Caco-2 (cell line): Measurements from ENCODE around the gene DGKG. TPM values are rescaled to one million over a fixed set of nuclear protein-coding genes. Genes with fewer than 3 reads are reported as not detected.

Experiments used
- BruUV-seq: library from RNA; stranded (reverse); fragments of 400-500 nt; replicated peaks from 2 replicates; lab custom pipeline; 2021; lab: Mats Ljungman, UMichigan
- CTCF ChIA-PET: fragments of 300-600 bp; sonication (Branson Sonifier 250); formaldehyde crosslinking; loops from one replicate; lab custom pipeline; 2022; ENCODE audit warnings: antibody characterized with exemption; lab: Charles Lee
- POLR2A ChIA-PET: fragments of 300-600 bp; sonication (Branson Sonifier 250); formaldehyde crosslinking; loops from one replicate; lab custom pipeline; 2022; ENCODE audit warnings: antibody characterized with exemption; lab: Charles Lee
- DNase-seq, 2 experiments: peaks; one replicate each; pipeline versions ENCODE4 v3.0.0 to v3.0.0-alpha.2; 2020 to 2022
- H3K27me3 ChIP-seq: replicated peaks from 2 replicates; pipeline ENCODE4 v1.6.0; 2011; ENCODE audit warnings: low read length; ENCODE audit not compliant: control insufficient read depth, insufficient read depth
- H3K36me3 ChIP-seq: 2 replicates; pipeline ENCODE4 v1.5.1; 2011; ENCODE audit warnings: low read length; ENCODE audit not compliant: control insufficient read depth, insufficient read depth
- H3K4me1 ChIP-seq: fragments of 250-450 bp; sonication (Bioruptor Pico); 2 replicates; pipeline ENCODE4 v1.5.1; 2020; ENCODE audit warnings: mild to moderate bottlenecking
- H3K4me3 ChIP-seq: 2 replicates; pipeline ENCODE4 v1.5.1; 2011; ENCODE audit warnings: low read depth, mild to moderate bottlenecking, control low read depth, low read length
- H3K9me3 ChIP-seq: fragments of 250-450 bp; sonication (Bioruptor Pico); 2 replicates; pipeline ENCODE4 v1.5.1; 2020; ENCODE audit warnings: mild to moderate bottlenecking, moderate library complexity
- H3K27ac Mint-ChIP-seq: one replicate; pipeline ENCODE4 v1.8.0; 2022; ENCODE audit warnings: mixed read lengths; ENCODE audit not compliant: unreplicated experiment
- H3K27me3 Mint-ChIP-seq: one replicate; pipeline ENCODE4 v1.8.0; 2022; ENCODE audit warnings: mixed read lengths; ENCODE audit not compliant: insufficient read depth, unreplicated experiment
- H3K36me3 Mint-ChIP-seq: one replicate; pipeline ENCODE4 v1.8.0; 2022; ENCODE audit warnings: mild to moderate bottlenecking, mixed read lengths; ENCODE audit not compliant: insufficient read depth, unreplicated experiment
- H3K4me1 Mint-ChIP-seq: one replicate; pipeline ENCODE4 v1.8.0; 2022; ENCODE audit warnings: low read depth, mixed read lengths; ENCODE audit not compliant: unreplicated experiment
- H3K4me3 Mint-ChIP-seq: one replicate; pipeline ENCODE4 v1.8.0; 2022; ENCODE audit warnings: mild to moderate bottlenecking, moderate library complexity, mixed read lengths; ENCODE audit not compliant: unreplicated experiment
- H3K9me3 Mint-ChIP-seq: one replicate; pipeline ENCODE4 v1.8.0; 2022; ENCODE audit warnings: mixed read lengths; ENCODE audit not compliant: unreplicated experiment
- intact Hi-C: fragments of 100-400 bp; cut with micrococcal nuclease; formaldehyde crosslinking; loops from one replicate; pipeline ENCODE4 v1.10.0; 2022; ENCODE audit not compliant: unreplicated experiment
- total RNA-seq: library from RNA; stranded (reverse); gene quantifications from 2 replicates; pipeline ENCODE4 v1.2.3, GENCODE V29; 2022
- TF ChIP-seq, protein P1 (sequence below), 2 experiments: fragments of 200-600 bp in 1 of 2; IDR thresholded peaks; 1 replicate in 1 of 2; 2 replicates in 1 of 2; pipeline versions ENCODE4 v1.5.1 to v1.8.0; 2011 to 2022; ENCODE audit warnings: antibody characterized with exemption in 1 of 2, control low read depth in 1 of 2, inconsistent platforms in 1 of 2, low read depth in 1 of 2, low read length in 1 of 2, mild to moderate bottlenecking in 1 of 2, moderate library complexity in 1 of 2; ENCODE audit not compliant: insufficient read depth in 1 of 2, severe bottlenecking in 1 of 2, unreplicated experiment in 1 of 2

The DGKG gene
- total RNA-seq, 1 experiment from 2014 or later: 0.32 TPM

DNA sequence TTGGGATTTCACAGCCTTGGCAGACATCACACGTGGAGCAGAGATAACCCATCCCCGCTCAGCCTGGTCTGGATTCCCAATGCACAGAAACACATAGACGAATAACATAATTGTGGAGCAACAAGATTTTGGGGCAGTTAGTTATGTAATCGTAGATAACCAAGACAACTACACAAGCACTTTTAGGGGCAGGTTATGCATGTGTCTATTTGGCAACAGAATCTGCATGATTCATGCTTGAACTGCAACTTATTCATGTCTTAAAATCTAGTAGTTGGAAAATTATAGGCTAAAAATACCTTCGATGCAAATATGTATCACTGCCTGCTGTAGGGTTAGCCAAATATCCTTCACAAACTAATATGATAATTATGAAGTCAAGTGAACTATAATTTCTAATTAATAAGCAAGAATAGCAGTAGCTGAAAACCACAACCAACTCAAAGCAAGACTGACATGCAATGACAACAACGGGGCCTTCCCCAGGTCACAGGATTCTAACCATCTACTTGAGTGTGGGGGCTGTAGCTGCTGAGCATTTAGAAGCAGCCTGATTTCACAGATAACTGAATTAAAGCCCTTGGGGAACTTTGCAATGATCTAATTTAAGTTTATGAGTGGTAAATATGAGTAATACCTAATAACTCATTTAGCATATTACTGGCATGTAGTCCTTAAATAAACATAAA is 31.1 kb downstream of the DGKG start:
- intact Hi-C loops: no loop called here
- TF ChIP-seq, protein P1, sequence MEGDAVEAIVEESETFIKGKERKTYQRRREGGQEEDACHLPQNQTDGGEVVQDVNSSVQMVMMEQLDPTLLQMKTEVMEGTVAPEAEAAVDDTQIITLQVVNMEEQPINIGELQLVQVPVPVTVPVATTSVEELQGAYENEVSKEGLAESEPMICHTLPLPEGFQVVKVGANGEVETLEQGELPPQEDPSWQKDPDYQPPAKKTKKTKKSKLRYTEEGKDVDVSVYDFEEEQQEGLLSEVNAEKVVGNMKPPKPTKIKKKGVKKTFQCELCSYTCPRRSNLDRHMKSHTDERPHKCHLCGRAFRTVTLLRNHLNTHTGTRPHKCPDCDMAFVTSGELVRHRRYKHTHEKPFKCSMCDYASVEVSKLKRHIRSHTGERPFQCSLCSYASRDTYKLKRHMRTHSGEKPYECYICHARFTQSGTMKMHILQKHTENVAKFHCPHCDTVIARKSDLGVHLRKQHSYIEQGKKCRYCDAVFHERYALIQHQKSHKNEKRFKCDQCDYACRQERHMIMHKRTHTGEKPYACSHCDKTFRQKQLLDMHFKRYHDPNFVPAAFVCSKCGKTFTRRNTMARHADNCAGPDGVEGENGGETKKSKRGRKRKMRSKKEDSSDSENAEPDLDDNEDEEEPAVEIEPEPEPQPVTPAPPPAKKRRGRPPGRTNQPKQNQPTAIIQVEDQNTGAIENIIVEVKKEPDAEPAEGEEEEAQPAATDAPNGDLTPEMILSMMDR (IDR thresholded peaks at IDR 0.05; ENCODE audit: insufficient read depth in 1 of 2, low read depth in 1 of 2, low read length in 1 of 2, severe bottlenecking in 1 of 2, unreplicated experiment in 1 of 2): no peak
- CTCF ChIA-PET: no interaction called here
- no peak overlapping the region for H3K4me3 ChIP-seq
- H3K27me3 Mint-ChIP-seq: peaks cover 3% of the 10 kb centered on the region
- BruUV-seq: no TSS peak
- H3K4me1 ChIP-seq: no peaks in the 10 kb centered on the region
- H3K4me3 Mint-ChIP-seq: no peak overlapping the region
- no peaks in the 10 kb centered on the region for H3K36me3 ChIP-seq
- no peaks in the 10 kb centered on the region for H3K9me3 ChIP-seq
- DNase-seq: no peak
- no peak overlapping the region for H3K27ac Mint-ChIP-seq
- POLR2A ChIA-PET: no interaction called here
- peaks cover 6% of the 10 kb centered on the region for H3K4me1 Mint-ChIP-seq
- H3K9me3 Mint-ChIP-seq: no peaks in the 10 kb centered on the region
- H3K27me3 ChIP-seq: no peaks in the 10 kb centered on the region
- no peaks in the 10 kb centered on the region for H3K36me3 Mint-ChIP-seq

DNA sequence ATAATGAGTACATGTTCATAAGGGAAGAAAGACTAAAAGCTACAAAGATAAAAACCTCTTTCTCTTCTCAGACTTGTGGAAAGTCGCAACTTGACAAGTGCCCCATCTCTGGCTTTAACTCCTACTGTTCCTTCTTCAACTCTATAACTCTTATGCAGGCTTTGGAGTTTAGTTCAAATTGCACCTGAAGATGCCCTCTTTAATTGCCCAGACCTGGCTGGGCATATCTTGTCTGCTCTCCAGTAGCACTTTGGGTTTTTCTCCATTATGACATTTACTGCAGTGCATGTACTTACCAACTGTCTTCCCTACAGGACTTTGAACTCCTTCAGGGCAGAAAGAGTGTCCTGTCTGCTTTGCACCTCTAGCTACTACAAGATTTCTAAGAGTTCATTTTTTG is 32.4 kb downstream of the DGKG start:
- intact Hi-C loops: no loop called here

DNA sequence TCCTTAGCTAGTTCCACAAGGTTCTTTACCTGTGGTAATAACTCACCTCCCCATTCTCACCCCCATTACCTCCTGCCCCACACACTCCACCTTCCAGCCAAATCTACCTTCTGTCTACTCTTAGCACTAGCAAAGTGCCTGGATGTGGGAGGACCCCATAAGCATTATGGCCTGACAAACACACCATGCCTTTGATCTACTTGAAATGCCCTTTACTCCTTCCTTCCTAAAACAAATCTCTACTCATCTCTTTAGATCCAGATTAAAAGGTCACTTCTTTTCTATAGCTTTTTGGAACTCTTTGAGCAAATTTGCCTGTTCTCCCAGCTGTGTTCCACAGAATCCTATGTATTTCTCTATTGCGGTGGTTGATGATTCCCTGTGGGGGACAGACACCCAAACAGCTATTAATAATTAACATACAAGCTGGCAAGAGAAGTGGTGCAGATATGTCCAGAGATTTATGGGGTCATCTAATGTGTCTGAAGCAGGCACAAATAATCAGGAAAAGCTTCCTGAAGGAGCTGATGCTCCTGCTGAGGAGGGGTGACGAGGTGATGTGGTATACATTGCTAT is 34.0 kb downstream of the DGKG start:
- Mint-ChIP-seq H3K27ac (no peak overlapping the region), H3K4me1 (peaks cover 6% of the 10 kb centered on the region), H3K9me3 (peaks cover 4% of the 10 kb centered on the region), H3K4me3 (no peak overlapping the region), H3K36me3 (no peaks in the 10 kb centered on the region), H3K27me3 (no peaks in the 10 kb centered on the region)
- no peak overlapping the region for H3K4me3 ChIP-seq
- TF ChIP-seq, protein P1 (IDR thresholded peaks at IDR 0.05; ENCODE audit: insufficient read depth in 1 of 2, low read depth in 1 of 2, low read length in 1 of 2, severe bottlenecking in 1 of 2, unreplicated experiment in 1 of 2): no peak
- H3K9me3 ChIP-seq: no peaks in the 10 kb centered on the region
- ChIA-PET CTCF (no interaction called here), POLR2A (no interaction called here)
- no peaks in the 10 kb centered on the region for H3K36me3 ChIP-seq
- H3K27me3 ChIP-seq: no peaks in the 10 kb centered on the region
- no peaks in the 10 kb centered on the region for H3K4me1 ChIP-seq
- intact Hi-C loops: no loop called here
- BruUV-seq: no TSS peak
- no peak for DNase-seq

More for the DNA sequence above, 32.4 kb downstream of the DGKG start:
- no peaks in the 10 kb centered on the region for H3K27me3 ChIP-seq
- no peaks in the 10 kb centered on the region for H3K36me3 ChIP-seq
- Mint-ChIP-seq H3K27me3 (peaks cover 3% of the 10 kb centered on the region), H3K36me3 (no peaks in the 10 kb centered on the region), H3K9me3 (no peaks in the 10 kb centered on the region), H3K27ac (no peak overlapping the region), H3K4me3 (no peak overlapping the region), H3K4me1 (peaks cover 6% of the 10 kb centered on the region)
- no peak overlapping the region for H3K4me3 ChIP-seq
- CTCF ChIA-PET: no interaction called here
- POLR2A ChIA-PET: no interaction called here
- no peaks in the 10 kb centered on the region for H3K9me3 ChIP-seq
- TF ChIP-seq, protein P1 (IDR thresholded peaks at IDR 0.05; ENCODE audit: insufficient read depth in 1 of 2, low read depth in 1 of 2, low read length in 1 of 2, severe bottlenecking in 1 of 2, unreplicated experiment in 1 of 2): no peak
- no TSS peak for BruUV-seq
- no peaks in the 10 kb centered on the region for H3K4me1 ChIP-seq
- no peak for DNase-seq
